ENCODE data around the gene CHMP1A.

Gene CHMP1A

DNA sequence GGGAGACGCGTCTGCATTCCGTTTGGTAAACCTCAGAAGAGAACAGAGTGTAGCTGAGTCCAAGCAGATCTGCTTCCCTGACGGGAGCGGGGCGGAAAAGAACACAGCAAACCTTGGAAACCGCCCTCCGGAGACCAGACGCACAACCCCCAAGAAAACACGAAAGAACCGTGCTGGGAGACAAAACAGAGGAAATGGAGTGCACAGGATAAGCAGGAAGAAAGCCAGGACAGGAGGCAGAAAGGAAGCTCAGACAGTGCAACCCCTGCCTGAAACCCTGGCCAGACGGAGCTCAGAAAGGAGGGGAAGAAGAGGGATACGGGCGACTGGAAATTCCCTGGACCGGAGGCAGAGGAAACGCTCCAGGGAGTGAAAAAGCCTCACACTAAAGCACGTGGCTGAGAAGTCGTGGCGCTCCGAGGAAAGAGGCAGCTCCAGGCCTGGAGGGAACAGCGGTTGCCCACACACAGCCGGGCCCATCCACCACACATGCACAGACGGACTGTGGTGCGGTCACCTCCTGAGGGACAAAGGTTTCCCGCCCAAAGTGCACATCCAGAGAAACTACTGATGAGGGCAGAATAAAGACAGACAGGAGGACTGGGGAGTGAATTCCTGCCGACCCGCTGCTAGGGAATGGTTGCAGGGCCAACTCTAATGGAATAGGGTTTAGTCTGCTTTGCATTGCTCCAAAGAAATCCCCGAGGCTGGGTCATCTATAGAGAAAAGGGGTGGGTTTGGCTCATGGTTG, 33.8 kb downstream of the CHMP1A start:
- DNase-seq (ENCODE audit: low spot score): no peak

DNA sequence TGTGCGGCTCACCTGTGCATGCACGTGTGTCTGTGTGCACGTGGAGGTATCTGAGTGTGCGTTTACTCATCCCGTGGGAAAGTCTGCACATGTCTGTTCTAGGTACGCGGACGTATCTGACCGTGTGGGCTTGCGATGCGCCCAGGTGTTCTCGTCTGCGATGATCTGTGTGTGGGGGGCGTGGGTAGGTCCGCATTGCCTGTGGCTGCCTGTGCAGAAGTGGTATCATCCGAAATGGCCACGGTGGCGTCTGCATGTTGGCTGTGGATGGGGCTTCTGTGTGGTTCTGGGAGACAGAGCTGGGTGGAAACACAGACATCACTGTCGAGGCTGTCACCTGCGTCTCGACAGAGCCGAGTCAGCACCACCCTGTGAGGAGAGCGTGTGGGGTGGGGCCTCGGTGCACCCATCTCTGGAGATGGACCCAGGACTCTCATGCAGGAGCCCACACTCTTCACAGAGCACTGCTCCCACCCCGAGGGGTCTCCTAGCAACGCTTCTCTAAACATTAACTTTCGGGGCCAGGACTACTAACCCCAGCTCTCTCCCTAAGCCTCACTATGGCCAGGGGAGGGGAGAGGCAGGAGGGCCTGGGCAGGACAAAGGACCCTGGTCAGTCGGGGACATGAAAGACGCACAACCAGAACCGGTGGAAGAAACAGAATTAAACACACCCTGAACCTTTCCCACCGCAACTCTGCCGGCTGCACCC, 35.7 kb downstream of the CHMP1A start:
- no peak for DNase-seq (ENCODE audit: low spot score)

DNA sequence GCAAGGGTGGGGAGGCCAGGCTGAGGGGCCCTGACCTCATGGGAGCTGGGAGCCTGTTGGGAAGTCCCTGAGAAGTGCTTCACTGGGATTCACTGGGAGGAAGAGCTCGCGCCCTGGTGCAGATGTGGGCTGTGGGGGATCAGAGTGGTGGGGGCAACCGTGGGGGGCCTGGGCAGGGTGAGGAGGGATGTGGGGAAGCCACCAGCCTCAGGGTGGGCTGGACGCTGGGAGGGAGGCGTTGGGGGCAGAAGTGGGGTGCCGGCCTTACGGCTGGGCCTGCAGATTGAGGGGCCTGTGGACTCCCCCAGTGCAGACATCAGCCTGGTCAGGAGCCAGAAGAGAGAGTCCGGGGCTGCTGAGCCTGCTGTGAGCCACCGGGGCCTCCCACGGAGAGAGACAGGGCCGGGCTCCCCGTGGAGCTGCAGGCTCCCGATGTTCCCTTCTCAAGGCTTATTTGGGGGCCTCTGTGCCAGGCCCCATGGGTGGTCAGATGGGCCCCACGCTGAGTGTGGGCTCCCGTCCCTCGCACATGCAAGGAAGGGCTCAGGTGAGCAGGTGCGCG, 36.3 kb downstream of the CHMP1A start:
- no peak for DNase-seq (ENCODE audit: low spot score)

DNA sequence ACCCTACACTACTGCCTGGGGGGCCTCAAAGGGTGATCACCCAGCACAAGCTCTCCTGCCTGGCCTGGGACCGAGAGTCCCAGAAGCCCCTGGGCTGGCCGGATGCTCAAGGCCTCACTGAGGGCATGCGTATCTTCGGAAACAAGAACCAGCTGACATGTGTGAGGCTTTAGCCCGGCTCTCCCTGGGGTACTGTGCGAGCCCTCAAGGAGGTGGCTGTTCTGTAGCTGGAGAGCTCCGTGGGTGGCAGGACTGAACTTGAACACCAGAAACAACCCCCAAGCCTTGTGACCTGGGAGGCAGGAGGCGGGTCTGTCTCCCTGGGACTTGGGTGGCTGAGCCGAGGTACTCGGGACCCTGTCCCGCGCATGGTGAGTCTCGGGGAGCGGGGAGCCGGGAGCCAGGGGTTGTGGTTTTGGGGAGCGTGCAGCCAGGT, 37.1 kb downstream of the CHMP1A start:
- no peak for DNase-seq (ENCODE audit: low spot score)

DNA sequence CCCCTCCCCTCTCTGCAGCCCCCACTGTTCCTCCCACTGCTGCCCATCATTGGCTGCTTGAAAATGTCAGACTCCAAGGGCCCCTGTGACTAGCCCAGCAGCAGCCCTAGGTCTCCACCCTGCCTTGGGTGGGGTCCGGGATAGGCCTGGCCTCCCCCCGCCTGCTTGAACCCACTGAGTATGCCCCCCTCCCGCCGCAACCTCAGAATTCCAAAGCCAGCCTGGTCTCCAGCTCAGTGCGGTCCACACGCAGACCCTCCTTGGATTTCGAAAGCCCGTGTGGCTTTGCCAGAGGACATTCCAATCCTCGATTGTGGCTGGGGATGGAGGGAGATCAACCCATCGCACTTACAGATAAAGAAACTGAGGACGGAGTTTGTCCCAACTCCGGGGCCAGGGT, 37.7 kb downstream of the CHMP1A start:
- DNase-seq (ENCODE audit: low spot score): no peak

DNA sequence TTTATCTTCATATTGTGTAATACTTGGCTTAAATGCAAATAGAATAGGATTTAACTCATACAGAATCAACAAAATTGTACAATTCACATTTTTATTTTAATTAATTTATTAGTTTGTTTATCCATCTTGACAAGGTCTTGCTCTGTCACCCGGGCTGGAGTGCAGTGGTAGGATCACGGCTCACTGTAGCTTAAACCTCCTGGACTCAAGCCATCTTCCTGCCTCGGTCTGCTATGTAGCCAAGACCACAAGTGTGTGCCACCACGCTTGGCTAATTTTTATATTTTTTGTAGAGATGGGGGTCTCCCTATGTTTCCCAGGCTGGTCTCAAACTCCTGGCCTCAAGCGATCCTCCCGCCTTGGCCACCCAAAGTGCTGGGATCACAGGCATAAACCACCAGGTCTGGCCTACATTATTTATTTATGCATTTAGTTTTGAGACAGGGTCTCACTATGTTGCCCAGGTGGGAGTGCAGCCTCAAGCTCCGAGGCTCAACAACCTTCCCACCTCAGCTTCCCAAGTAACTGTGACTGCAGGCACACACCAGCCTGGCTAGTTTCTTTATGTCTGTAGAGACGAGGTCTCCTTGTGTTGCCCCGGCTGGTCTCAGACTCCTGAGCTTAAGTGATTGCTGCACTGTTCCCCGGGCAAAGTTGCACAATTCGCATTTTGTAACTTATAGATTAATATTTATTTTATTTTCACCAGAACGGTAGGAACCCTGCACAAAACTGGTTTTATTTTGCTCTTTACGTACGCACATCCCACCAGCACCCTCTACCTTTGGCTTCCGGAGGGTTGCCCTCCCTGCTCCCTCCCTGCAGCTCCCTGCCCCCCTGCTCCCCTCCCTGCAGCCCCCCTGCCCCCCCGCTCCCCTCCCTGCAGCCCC, 39.2 kb downstream of the CHMP1A start:
- no peak for DNase-seq (ENCODE audit: low spot score)

DNA sequence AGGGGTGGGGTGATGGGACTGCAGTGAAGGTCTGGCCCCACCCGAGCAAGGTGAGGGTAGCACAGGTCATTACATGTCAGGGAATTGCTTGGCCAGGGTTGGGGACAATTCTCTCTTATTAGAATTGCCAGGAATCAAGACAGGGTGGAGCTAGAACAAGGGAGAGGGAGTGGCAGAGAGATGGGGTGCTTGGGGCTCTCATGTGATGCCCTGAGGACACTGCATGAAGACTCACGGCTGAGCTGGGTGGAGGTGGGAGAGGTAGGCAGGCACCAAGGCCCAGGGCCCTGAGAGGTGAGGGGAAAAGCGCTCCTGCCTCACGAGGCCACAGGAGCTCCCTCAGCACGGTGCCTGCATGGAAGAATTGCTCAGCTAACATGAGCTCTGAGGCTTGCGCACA, 40.5 kb downstream of the CHMP1A start:
- DNase-seq (ENCODE audit: low spot score): no peak

DNA sequence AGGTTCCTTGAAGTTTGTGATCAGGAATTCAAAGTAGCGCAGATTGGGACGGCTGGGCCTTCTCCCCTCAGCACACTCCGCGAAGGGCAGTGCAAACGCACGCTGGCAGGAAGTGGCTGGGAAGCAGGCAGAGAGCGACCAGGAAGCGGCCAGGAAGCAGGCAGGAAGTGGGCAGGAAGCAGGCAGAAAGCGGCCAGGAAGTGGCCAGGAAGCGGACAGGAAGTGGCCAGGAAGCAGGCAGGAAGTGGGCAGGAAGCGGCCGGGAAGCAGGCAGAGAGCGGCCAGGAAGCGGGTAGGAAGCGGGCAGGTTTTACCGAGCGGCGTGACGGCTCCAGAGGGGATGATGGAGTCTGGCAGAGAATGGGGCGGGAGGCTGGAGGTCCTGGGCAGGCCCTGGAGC, 40.9 kb downstream of the CHMP1A start:
- DNase-seq (ENCODE audit: low spot score): no peak

DNA sequence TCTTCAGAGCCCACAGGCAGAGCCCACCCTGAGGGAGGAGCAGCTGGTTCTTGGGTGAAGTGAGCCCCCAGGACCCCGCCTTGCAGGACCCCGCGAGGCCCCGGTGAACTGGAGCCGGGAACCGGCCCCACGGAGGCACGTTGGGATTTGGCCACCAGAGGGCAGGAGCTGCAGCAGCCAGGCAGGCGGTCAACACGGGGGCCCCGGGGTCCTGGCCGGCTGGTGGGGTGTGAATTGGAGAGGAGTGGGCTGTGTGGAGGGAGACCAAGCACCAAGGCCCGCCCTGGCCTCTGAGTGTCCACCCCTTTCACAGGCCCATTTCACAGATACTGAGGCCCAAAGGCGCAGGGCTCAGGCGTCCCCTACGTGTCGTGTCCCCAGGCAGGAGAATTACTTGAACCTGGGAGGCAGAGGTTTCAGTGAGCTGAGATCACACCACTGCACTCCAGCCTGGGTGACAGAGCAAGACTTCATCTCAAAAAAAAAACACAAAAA, 41.9 kb downstream of the CHMP1A start:
- no peak for DNase-seq (ENCODE audit: low spot score)

DNA sequence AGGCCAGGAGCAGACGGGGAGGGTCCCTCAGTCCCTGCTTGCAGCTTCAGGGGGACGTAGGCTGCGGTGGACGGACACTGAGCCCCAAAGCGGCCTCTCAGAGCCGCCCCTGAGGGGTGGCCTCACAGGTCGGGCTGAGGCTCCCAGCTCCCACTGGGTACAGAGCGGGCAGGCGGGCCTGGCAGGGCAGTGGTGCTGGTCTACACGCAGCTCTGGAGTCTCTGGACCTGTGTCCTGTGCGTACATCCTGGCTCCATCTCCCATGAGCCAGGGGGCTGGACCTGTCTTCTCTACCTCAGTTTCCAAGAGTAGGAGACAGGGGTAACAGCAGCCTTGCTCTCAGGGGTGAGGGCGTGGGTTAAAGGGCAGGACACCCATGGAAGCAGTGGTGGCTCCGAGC, 42.3 kb downstream of the CHMP1A start:
- no peak for DNase-seq (ENCODE audit: low spot score)

DNA sequence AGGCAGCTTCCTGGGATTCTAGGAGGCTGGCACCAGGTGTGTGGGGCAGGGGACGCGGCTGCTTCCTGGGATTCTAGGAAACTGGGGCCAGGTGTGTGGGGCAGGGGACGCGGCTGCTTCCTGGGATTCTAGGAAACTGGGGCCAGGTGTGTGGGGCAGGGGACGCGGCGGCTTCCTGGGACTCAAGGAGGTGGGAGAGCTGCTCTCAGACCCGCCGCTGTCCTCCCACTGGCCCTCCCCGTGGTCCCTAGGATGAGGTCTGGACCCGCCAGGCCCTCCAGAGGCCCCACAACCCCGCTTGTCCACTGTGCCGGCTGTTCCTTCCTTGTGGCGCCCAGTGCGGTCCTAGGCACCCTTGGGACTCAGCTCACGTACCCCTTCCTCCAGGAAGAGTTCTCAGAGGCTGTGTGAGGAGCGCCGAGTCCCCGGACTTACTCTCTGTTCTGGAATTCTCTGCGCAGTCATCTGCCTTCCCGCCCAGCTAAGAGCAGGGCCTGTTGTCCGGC, 43.5 kb downstream of the CHMP1A start:
- DNase-seq (ENCODE audit: low spot score): no peak

DNA sequence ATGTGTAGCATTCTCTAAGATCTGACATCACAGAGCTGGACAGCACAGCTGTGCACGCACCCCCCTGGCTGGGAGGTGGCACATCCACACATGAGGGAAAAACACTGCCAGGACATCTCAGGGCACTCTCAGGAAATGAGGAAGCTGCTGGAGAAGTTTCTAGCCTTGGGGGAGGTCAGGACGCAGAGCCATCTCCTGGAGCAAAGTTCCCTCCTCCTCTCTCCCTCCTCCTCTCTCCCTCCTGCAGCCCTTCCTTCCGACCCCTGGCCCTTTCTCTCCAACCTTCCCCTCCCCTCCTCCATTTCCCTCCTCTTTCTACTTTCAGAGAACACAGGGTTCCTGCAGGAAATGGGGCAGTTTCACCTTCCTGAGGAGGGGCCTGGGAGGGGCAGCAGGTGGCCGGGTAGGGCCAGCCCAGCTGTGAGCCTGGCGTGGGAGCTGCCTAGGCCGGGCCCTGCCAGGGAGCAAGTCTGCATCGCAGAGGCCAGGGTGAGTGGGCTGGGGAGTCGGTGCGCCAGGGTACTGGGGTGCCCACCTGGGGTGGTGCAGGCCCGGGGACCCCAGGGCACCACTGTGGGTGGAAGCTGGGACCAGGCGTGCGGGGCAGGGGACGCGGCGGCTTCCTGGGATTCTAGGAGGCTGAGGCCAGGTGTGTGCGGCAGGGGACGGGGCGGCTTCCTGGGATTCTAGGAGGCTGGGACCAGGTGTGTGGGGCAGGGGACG, 44.1 kb downstream of the CHMP1A start, which contains the start of gene DPEP1:
Gene DPEP1, plus strand, starts transcription at position 412 of the 723 bp plus-strand sequence. CDS start 16,769 bp downstream, outside the sequence.
- DNase-seq (ENCODE audit: low spot score): no peak

DNA sequence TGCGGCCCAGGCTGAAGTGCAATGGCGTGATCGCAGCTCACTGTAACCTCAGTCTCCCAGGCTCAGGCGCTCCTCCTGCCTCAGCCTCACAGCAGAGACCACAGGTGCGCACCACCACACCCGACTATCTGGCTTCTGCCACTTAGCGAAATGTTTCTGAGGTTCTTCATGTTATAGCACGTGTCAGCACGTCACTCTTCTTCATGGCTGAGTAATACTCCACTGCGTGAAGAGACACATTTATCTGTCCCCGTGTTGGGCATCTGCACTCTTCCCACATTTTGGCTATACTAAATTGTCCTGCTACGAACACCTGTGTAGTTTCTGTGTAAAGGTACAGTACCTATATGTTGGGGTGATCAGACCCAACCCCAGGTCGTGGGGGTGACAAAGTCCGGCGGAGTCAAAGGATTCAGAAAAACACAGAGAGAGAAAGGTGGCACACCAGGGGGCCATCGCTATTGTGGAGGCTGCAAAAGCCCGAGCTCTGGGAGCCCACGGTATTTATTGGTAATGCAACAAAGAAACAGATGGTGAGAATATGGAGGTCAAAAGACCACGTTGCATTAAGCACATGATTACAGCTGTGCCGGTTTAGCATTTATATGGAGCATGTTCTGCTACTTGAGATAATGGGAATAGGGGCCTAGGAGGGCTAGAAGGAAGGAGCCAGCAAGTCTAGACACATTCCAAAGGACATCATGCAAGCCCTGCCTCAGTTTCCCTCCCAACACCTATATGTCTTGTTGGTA, 44.9 kb downstream of the CHMP1A start:
- DNase-seq (ENCODE audit: low spot score): no peak

DNA sequence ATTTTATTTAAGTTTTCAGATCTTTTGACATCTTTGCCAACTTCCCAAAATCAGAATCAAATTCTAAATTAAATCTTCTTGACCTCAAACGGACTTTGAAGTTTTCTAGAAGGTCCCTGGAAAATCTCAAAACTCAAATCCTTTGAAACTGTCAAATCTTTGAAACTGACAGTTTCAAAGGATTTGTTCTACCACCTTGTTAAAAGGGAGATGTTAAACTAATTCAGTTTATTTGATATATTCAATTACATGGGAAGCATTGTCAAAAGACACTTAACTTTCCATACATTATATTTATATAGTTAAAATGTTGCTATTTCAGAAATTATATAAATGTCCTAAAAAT, 47.4 kb downstream of the CHMP1A start:
- no peak for DNase-seq (ENCODE audit: low spot score)

DNA sequence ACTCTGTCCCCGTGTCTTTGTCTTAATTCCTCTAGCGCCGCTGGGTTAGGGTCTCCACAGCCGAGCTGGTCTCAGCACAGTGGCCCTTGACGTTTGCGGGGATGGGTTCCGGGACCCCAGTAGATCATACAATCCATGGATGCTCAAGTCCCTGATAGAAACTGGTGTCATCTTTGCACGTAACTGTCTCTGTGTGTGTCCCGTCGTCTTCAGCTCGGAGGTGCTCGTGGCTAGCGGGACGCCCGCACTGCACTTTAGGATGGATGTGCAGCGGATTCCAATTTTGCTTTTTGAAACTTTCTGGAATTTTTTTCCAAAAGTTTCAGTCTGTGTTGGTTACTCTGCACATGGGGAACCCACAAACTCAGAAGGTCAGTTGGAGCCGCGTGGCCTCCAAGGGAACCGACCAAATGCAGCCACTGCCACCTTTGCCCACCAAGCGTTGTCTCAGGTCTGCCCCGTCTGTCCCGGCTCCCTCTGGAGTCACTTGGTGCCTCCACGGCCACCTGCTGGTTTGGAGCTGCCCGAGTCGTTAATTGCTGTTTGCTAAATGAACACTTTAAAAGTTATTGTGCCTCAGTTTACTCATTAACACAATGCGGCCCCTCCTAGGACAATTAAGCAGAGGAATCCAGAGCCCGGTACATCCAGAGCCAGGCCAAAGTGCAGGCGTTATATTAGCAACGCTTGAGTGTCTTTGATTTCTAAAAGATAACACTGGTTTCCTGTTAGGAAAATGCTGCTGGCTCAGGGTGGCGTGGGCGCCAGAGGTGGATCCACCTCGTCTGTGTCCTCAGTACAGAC, 49.4 kb downstream of the CHMP1A start:
- no peak for DNase-seq (ENCODE audit: low spot score)

DNA sequence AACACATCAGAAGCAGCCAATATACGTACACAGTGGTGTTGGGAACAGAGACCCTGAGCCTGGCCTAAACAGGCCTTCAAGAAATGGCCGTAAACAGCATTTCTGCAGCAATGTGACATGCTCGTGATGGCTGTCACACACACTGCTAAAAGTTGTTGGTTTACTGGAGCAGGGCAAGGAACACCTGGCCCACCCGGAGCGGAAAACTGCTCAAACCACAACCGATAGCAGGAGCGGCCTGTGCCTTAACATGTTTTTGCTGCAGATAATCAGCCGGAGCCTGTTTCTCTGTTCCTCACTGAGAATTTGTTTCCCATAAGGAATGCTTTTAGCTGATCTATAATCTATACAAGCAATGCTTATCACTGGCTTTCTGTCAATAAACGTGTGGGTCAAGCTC, 50.1 kb downstream of the CHMP1A start:
- DNase-seq (ENCODE audit: low spot score): no peak

DNA sequence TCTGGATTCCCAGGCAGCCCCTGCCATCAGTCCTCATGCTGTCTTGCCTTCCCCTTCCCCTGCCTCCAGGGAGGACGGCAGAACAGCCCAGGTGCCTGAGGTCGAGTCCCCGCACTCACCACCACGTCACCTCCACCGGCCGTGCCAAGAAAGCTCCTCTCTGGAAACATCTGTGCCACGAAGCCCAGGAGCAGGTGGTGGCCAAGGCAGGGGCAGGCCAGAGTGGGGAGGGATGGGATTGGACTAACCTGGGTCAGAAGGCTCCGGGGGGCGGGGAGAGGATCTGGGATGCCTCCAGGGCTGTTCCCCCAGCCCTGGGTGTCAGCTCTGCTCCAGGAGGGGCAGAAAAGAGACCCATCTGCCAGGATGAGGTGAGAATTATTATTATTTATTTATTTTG, 51.5 kb downstream of the CHMP1A start:
- no peak for DNase-seq (ENCODE audit: low spot score)

DNA sequence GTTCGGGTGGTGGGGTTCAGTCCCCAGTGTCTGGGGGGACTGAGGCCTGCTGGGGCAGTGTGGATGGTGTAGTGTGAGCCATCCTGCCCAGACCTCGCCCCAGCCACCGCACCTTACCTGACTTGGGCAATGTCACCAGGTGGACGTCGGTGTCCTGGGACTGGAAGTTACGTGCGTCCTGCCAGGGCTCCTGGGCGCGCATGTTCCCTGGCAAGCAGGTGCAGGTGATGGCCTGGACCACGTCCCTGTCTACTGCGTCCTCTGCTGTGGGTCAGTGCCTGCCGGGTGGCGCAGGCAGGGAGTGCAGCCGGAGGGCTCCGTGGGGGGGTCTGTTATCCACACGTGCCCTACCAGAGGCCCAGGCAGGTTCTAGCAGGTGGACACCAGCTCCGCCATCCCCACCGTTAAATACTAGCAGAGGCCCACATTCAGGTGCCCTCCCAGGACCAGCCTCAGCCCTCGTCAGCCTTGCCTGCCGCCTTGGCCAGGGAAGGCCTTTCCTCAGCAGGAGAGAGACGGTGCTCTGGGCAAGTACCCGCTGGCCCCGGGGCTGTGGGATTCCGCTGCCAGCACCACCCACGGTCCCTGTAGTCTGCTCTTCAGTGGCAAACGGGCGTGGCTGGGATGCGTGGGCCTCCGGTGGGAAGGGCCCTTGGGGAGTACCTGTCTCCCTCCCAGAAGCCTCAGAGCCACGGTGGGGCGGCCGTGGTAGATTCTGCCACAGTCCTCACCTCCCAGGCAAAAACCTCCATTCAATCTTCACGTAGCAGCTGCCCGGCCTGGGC, 52.1 kb downstream of the CHMP1A start:
- no peak for DNase-seq (ENCODE audit: low spot score)

DNA sequence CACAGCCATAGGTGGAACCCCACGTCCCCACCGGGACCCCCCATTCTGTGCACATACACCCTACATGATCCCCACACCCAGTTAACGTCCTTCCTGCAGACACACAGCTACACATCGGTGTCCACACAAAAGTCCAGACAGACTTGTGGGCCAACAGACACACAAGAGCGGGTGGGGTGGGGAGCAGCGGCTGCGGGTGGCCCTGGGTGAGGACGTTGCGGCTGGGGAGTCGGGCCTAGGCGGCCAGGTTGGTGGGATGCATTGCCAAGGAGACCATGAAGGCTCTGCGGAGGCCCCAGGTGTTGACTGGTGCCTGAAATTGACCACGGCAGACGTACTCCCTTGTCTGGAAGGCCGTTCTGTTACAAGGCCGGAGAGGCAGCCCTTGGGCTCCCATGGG, 52.7 kb downstream of the CHMP1A start:
- DNase-seq (ENCODE audit: low spot score): no peak
